C4-2B (cell line): ENCODE data around the gene PRKAB1.

ENCODE experiments used
- CTCF ChIP-seq: fragments of 450-650 bp; conservative IDR thresholded peaks from 2 replicates; pipeline ENCODE4 v1.5.1; 2017; ENCODE audit warnings: mild to moderate bottlenecking
- ZFX ChIP-seq: fragments of 450-650 bp; IDR thresholded peaks from 2 replicates; pipeline ENCODE4 v1.6.1; 2017

- TF ChIP-seq CTCF (no peak), ZFX (no peak)
Observed at GRCh38 chr12:119683413-119683812, 15.5 kb downstream of the PRKAB1 start.
